ENCODE results near the gene ATP11B. TPM values are rescaled to one million over a fixed set of nuclear protein-coding genes. Genes with fewer than 3 reads are reported as not detected.

ATP11B gene
- total and polyA plus RNA-seq, 10 of the 15 experiments (the other 5 are each of a cell fraction or from before 2014, with no cell fraction given) = 10.3 to 66.9 (median 36.7) TPM

GRCh38 chr3:182889948-182890629, 96.8 kb downstream of the ATP11B start:
- FAIRE-seq (no peak), ATAC-seq (no peak), DNase-seq (ENCODE audit: low read depth, low spot score) (no peak)
- intact Hi-C loops (cut with micrococcal nuclease; ENCODE audit: unreplicated experiment) (no loop called here), in situ Hi-C loops (cut with MboI) (no loop called here)
- SMC1A ChIA-PET (ENCODE audit: uncharacterized antibody, unreplicated experiment) = interaction anchor here (0.9 to 2.8 kb wide), 3 partner anchors 28 to 175 kb away, joined by 3 to 21 read pairs (median 3); no protein-coding TSS in a partner anchor
- H3K4me3 ChIP-seq = no peak overlapping the region
- H3K4me1 ChIP-seq (ENCODE audit: control insufficient read depth, insufficient read depth, low read length) = no peaks in the 10 kb centered on the region
- no peak overlapping the region for H3K4me2 ChIP-seq (ENCODE audit: control insufficient read depth, insufficient read depth)
- H3K9ac ChIP-seq (ENCODE audit: control insufficient read depth, insufficient read depth, low read length) = no peak overlapping the region
- no peaks in the 10 kb centered on the region for H3K79me2 ChIP-seq (ENCODE audit: control insufficient read depth, insufficient read depth, low read length)
- H4K20me1 ChIP-seq (ENCODE audit: control insufficient read depth, insufficient read depth) = no peaks in the 10 kb centered on the region
- 97% methylated on average over 3 of the region's 3 CpGs for WGBS (ENCODE audit: insufficient coverage, insufficient replicate concordance, low lambda C conversion rate, missing lambda C conversion rate)
- POLR2A ChIA-PET = interaction anchor here (0.6 kb wide), 1 partner anchor 86 kb away, joined by 3 read pairs; no protein-coding TSS in a partner anchor
- H3K36me3 ChIP-seq (ENCODE audit: control insufficient read depth in 2 of 2, insufficient read depth in 2 of 2, low read length in 1 of 2) = peaks cover 1 to 26% of the 10 kb centered on the region in 2 experiments
- H3K27ac ChIP-seq (ENCODE audit: control insufficient read depth, insufficient read depth) = no peak overlapping the region
- H2AFZ ChIP-seq (ENCODE audit: control insufficient read depth, low read depth, low read length) = no peak overlapping the region
- BruUV-seq (replicated peaks) = no TSS peak
- H3K9me3 ChIP-seq (replicated peaks; ENCODE audit: control insufficient read depth, insufficient read depth, low read length) = no peaks in the 10 kb centered on the region
- RAD21 ChIA-PET (ENCODE audit: unreplicated experiment) = interaction anchor here (2.5 kb wide), 1 partner anchor 176 kb away, joined by 13 read pairs; no protein-coding TSS in a partner anchor
- CTCF ChIA-PET = interaction anchor here (1.0 to 1.6 kb wide), 5 partner anchors 53 to 178 kb away, joined by 3 read pairs; no protein-coding TSS in a partner anchor
- H3K27me3 ChIP-seq (replicated peaks in 1 of 2; ENCODE audit: control insufficient read depth in 2 of 2, insufficient read depth in 2 of 2, low read length in 1 of 2) = no peaks in the 10 kb centered on the region
- TF ChIP-seq SP1 (IDR thresholded peaks at IDR 0.05; ENCODE audit: low read depth, low read length) = no peak
- TF ChIP-seq LARP7 (IDR thresholded peaks at IDR 0.05) = no peak
- no peak for TF ChIP-seq PBX3 (IDR thresholded peaks at IDR 0.05; ENCODE audit: insufficient replicate concordance, low read depth, low read length)
- TF ChIP-seq ZNF207 (IDR thresholded peaks at IDR 0.05; ENCODE audit: borderline replicate concordance) = no peak
- TF ChIP-seq EZH2 (IDR thresholded peaks at IDR 0.05; ENCODE audit: borderline replicate concordance, control insufficient read depth, low read depth, low read length) = no peak
- TF ChIP-seq SIN3A (IDR thresholded peaks at IDR 0.05; ENCODE audit: low read depth, low read length) = no peak
- TF ChIP-seq, protein P1, sequence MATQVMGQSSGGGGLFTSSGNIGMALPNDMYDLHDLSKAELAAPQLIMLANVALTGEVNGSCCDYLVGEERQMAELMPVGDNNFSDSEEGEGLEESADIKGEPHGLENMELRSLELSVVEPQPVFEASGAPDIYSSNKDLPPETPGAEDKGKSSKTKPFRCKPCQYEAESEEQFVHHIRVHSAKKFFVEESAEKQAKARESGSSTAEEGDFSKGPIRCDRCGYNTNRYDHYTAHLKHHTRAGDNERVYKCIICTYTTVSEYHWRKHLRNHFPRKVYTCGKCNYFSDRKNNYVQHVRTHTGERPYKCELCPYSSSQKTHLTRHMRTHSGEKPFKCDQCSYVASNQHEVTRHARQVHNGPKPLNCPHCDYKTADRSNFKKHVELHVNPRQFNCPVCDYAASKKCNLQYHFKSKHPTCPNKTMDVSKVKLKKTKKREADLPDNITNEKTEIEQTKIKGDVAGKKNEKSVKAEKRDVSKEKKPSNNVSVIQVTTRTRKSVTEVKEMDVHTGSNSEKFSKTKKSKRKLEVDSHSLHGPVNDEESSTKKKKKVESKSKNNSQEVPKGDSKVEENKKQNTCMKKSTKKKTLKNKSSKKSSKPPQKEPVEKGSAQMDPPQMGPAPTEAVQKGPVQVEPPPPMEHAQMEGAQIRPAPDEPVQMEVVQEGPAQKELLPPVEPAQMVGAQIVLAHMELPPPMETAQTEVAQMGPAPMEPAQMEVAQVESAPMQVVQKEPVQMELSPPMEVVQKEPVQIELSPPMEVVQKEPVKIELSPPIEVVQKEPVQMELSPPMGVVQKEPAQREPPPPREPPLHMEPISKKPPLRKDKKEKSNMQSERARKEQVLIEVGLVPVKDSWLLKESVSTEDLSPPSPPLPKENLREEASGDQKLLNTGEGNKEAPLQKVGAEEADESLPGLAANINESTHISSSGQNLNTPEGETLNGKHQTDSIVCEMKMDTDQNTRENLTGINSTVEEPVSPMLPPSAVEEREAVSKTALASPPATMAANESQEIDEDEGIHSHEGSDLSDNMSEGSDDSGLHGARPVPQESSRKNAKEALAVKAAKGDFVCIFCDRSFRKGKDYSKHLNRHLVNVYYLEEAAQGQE (IDR thresholded peaks at IDR 0.05; ENCODE audit: low read depth, low read length) = no peak
- no peak for TF ChIP-seq PAX8 (IDR thresholded peaks at IDR 0.05)
- TF ChIP-seq NFYB (IDR thresholded peaks at IDR 0.05; ENCODE audit: insufficient read depth, low read depth, low read length) = no peak
- TF ChIP-seq BCLAF1 (IDR thresholded peaks at IDR 0.05) = no peak
- no peak for TF ChIP-seq PKNOX1 (IDR thresholded peaks at IDR 0.05)
- TF ChIP-seq IKZF1 (conservative IDR thresholded peaks at IDR 0.05) = no peak
- TF ChIP-seq STAT1 (conservative IDR thresholded peaks at IDR 0.05) = no peak
